Body of pancreas (tissue), 4 donors: Measurements from ENCODE around the gene MAP3K5. TPM values are rescaled to one million over a fixed set of nuclear protein-coding genes. Genes with fewer than 3 reads are reported as not detected.

ENCODE experiments used
- ATAC-seq: fragments of 150-250 bp; one replicate; pipeline ENCODE4 v1.9.1; 2016
- DNase-seq, 4 donors: peaks; one replicate each; pipeline ENCODE4 v3.0.0-alpha.2; 2019
- H3K27ac ChIP-seq, 4 donors: fragments of 200-600 bp; sonication (generic); 1 replicate in 3 of 4; 2 replicates in 1 of 4; pipeline versions ENCODE4 v1.5.1 to v1.6.1; 2016 to 2019; ENCODE audit warnings: mild to moderate bottlenecking in 1 of 4, mixed read lengths in 1 of 4, moderate library complexity in 1 of 4
- H3K27me3 ChIP-seq, 2 donors: fragments of 200-600 bp; sonication (generic); one replicate each; pipeline ENCODE4 v1.6.0; 2016; ENCODE audit warnings: mild to moderate bottlenecking in 1 of 2
- H3K36me3 ChIP-seq, 2 donors: fragments of 200-600 bp; sonication (generic); replicated peaks in 1 of 2; 2 replicates each; pipeline ENCODE4 v1.5.1; 2016; ENCODE audit warnings: low read depth in 2 of 2; ENCODE audit not compliant: insufficient read depth in 1 of 2
- H3K4me1 ChIP-seq: fragments of 200-600 bp; sonication (generic); one replicate; pipeline ENCODE4 v1.6.0; 2016
- H3K4me3 ChIP-seq, 2 donors: fragments of 200-600 bp; sonication (generic); 1 replicate in 1 of 2; 2 replicates in 1 of 2; pipeline ENCODE4 v1.5.1; 2016 to 2019
- H3K9me3 ChIP-seq, 3 donors: fragments of 200-600 bp; sonication (generic); 1 replicate in 2 of 3; 2 replicates in 1 of 3; pipeline ENCODE4 v1.5.1; 2016
- CTCF ChIP-seq, 7 experiments: fragments of 450-650 bp in 4 of 7; fragments of 200-600 bp in 3 of 7; sonication (generic) in 3 of 7; IDR thresholded peaks; one replicate each; pipeline ENCODE4 v1.5.1; 2016 to 2019; ENCODE audit warnings: antibody characterized with exemption in 7 of 7
- POLR2A ChIP-seq, 3 donors: fragments of 450-650 bp; IDR thresholded peaks; one replicate each; pipeline ENCODE4 v1.6.1; 2016; ENCODE audit warnings: antibody characterized with exemption in 3 of 3, mild to moderate bottlenecking in 2 of 3
- WGBS, 2 donors: methylation state at CpG; one replicate each; pipeline ENCODE4 v1.1.5; 2017; 5-methylcytosine and 5-hydroxymethylcytosine counted together
- intact Hi-C: fragments of 100-400 bp; cut with DNase I; formaldehyde crosslinking; loops from one replicate; pipeline ENCODE4 v1.15.1; 2023
- total RNA-seq, 2 donors: library from RNA; depleted of rRNA; stranded (reverse); fragments of >200 nt; gene quantifications; one replicate each; pipeline ENCODE4 v1.1.0, GENCODE V29; 2016

MAP3K5 gene
- total RNA-seq, 2 donors from 2014 or later, result 33.7 to 36.9 TPM

- WGBS, 2 donors, result 92 to 96% methylated on average over 4 of the region's 4 CpGs
- ATAC-seq (no peak), DNase-seq (no peak)
- no peaks in the 10 kb centered on the region for H3K27me3 ChIP-seq
- intact Hi-C loops, result no loop called here
- H3K4me3 ChIP-seq, result no peak overlapping the region
- peaks cover 4 to 7% of the 10 kb centered on the region in 2 donors for H3K36me3 ChIP-seq
- H3K9me3 ChIP-seq, result no peaks in the 10 kb centered on the region
- no peaks in the 10 kb centered on the region for H3K4me1 ChIP-seq
- no peak overlapping the region for H3K27ac ChIP-seq
- TF ChIP-seq POLR2A (IDR thresholded peaks at IDR 0.05) (no peak), CTCF (IDR thresholded peaks at IDR 0.05) (no peak)
Observed at GRCh38 chr6:136635615-136636014, 156.7 kb downstream of the MAP3K5 start.

GRCh38 chr6:136633355-136633754, 158.9 kb downstream of the MAP3K5 start:
- TF ChIP-seq CTCF (IDR thresholded peaks at IDR 0.05), result no peak
- TF ChIP-seq POLR2A (IDR thresholded peaks at IDR 0.05), result no peak
- Histone ChIP-seq H3K4me1 (no peaks in the 10 kb centered on the region), H3K27me3 (no peaks in the 10 kb centered on the region), H3K27ac (no peak overlapping the region), H3K36me3 (peaks cover 4 to 8% of the 10 kb centered on the region in 2 donors), H3K9me3 (no peaks in the 10 kb centered on the region), H3K4me3 (no peak overlapping the region)
- intact Hi-C loops, result no loop called here
- ATAC-seq, result no peak
- 95 to 100% methylated on average over 1 of the region's 1 CpG for WGBS, 2 donors
- DNase-seq, result no peak

GRCh38 chr6:136628996-136629395, 163.3 kb downstream of the MAP3K5 start:
- DNase-seq, result no peak
- Histone ChIP-seq H3K27me3 (no peaks in the 10 kb centered on the region), H3K36me3 (peaks cover 0 to 4% of the 10 kb centered on the region in 2 donors), H3K4me3 (no peak overlapping the region), H3K9me3 (no peaks in the 10 kb centered on the region), H3K27ac (no peak overlapping the region), H3K4me1 (no peaks in the 10 kb centered on the region)
- 83 to 87% methylated on average over 5 of the region's 5 CpGs for WGBS, 2 donors
- intact Hi-C loops, result no loop called here
- no peak for ATAC-seq
- no peak for TF ChIP-seq CTCF (IDR thresholded peaks at IDR 0.05)
- no peak for TF ChIP-seq POLR2A (IDR thresholded peaks at IDR 0.05)

GRCh38 chr6:136627191-136627590, 165.1 kb downstream of the MAP3K5 start:
- no peak overlapping the region for H3K4me3 ChIP-seq
- peaks cover 0 to 4% of the 10 kb centered on the region in 2 donors for H3K36me3 ChIP-seq
- no peak overlapping the region for H3K27ac ChIP-seq
- DNase-seq (no peak), ATAC-seq (no peak)
- TF ChIP-seq POLR2A (IDR thresholded peaks at IDR 0.05) (no peak), CTCF (IDR thresholded peaks at IDR 0.05) (no peak)
- intact Hi-C loops, result no loop called here
- H3K9me3 ChIP-seq, result no peaks in the 10 kb centered on the region
- WGBS, 2 donors, result 88 to 90% methylated on average over 5 of the region's 5 CpGs
- no peaks in the 10 kb centered on the region for H3K4me1 ChIP-seq
- no peaks in the 10 kb centered on the region for H3K27me3 ChIP-seq

- Histone ChIP-seq H3K9me3 (no peaks in the 10 kb centered on the region), H3K4me1 (no peaks in the 10 kb centered on the region), H3K27ac (no peak overlapping the region), H3K36me3 (peaks cover 0 to 4% of the 10 kb centered on the region in 2 donors), H3K27me3 (no peaks in the 10 kb centered on the region), H3K4me3 (no peak overlapping the region)
- 91% methylated on average over 1 of the region's 1 CpG for WGBS, 2 donors
- no peak for ATAC-seq
- TF ChIP-seq CTCF (IDR thresholded peaks at IDR 0.05) (no peak), POLR2A (IDR thresholded peaks at IDR 0.05) (no peak)
- intact Hi-C loops, result no loop called here
- no peak for DNase-seq
Observed at GRCh38 chr6:136625293-136625692, 167.0 kb downstream of the MAP3K5 start.
